Heart right ventricle (tissue), 16 donors: ENCODE data around the gene YKT6. TPM values are rescaled to one million over a fixed set of nuclear protein-coding genes. Genes with fewer than 3 reads are reported as not detected.

Experiments
- ATAC-seq, 8 donors: fragments of 200-7000 bp; cut with Tn5 transposase; one replicate each; pipeline ENCODE4 v1.9.1; 2020; ENCODE audit warnings: mild to moderate bottlenecking in 8 of 8, moderate library complexity in 8 of 8, moderate number of reproducible peaks in 1 of 8
- DNase-seq, 2 donors: peaks; one replicate each; pipeline ENCODE4 v3.0.0-alpha.2; 2020
- H3K27ac ChIP-seq, 10 donors: fragments of 200-600 bp; sonication (generic) in 2 of 10; one replicate each; pipeline versions ENCODE4 v1.5.0 to v1.8.0; 2020 to 2022; ENCODE audit warnings: mild to moderate bottlenecking in 3 of 10
- H3K27me3 ChIP-seq, 7 donors: fragments of 200-600 bp; one replicate each; pipeline ENCODE4 v1.8.0; 2021 to 2022; ENCODE audit warnings: mild to moderate bottlenecking in 2 of 7
- H3K36me3 ChIP-seq, 9 donors: fragments of 200-600 bp; sonication (generic) in 1 of 9; one replicate each; pipeline versions ENCODE4 v1.5.0 to v1.8.0; 2020 to 2022; ENCODE audit warnings: mild to moderate bottlenecking in 2 of 9
- H3K4me1 ChIP-seq, 9 donors: fragments of 200-600 bp; sonication (generic) in 1 of 9; one replicate each; pipeline versions ENCODE4 v1.5.0 to v1.8.0; 2020 to 2022; ENCODE audit warnings: mild to moderate bottlenecking in 4 of 9
- H3K4me3 ChIP-seq, 10 donors: fragments of 200-600 bp; sonication (generic) in 2 of 10; one replicate each; pipeline versions ENCODE4 v1.5.0 to v1.8.0; 2020 to 2022; ENCODE audit warnings: mild to moderate bottlenecking in 7 of 10, moderate library complexity in 2 of 10
- H3K9me3 ChIP-seq, 11 donors: fragments of 200-600 bp in 10 of 11; sonication (generic) in 2 of 11; one replicate each; pipeline versions ENCODE4 v1.5.0 to v1.8.0; 2013 to 2022; ENCODE audit warnings: mild to moderate bottlenecking in 2 of 11, control low read depth in 1 of 11, moderate library complexity in 1 of 11
- CTCF ChIP-seq, 9 donors: fragments of 200-600 bp; sonication (generic) in 2 of 9; IDR thresholded peaks; one replicate each; pipeline versions ENCODE4 v1.5.0 to v1.8.0; 2021 to 2022; ENCODE audit warnings: antibody characterized with exemption in 9 of 9, mild to moderate bottlenecking in 5 of 9, moderate library complexity in 1 of 9
- WGBS, 2 donors: extraction: QIAGEN DNeasy Blood & Tissue Kit; methylation state at CpG; one replicate each; pipeline ENCODE4 v1.1.7; 2013; ENCODE audit warnings: inconsistent platforms in 1 of 2; 5-methylcytosine and 5-hydroxymethylcytosine counted together
- intact Hi-C, 10 donors: fragments of 100-400 bp; cut with DNase I; formaldehyde crosslinking; loops; one replicate each; pipeline versions ENCODE4 v1.11.1 to v1.14.2; 2022
- polyA plus RNA-seq, 2 donors: library from polyadenylated mRNA; stranded (reverse); fragments of 200-250 nt; gene quantifications; one replicate each; pipeline ENCODE4 v1.2.3, GENCODE V29; 2013
- total RNA-seq, 10 donors: library from RNA; stranded (reverse); fragmentation: NEBNext Ultra II Directional in 3 of 10; extraction: Animal tissue kit (Norgen Biotek cat#: 25700) in 3 of 10; gene quantifications; one replicate each; pipeline versions ENCODE4 v1.2.1 to v1.2.4, GENCODE V29; 2021 to 2023
- donor health status: Arrhythmogenic right ventricular cardiomyopathy.
- donor health status: ischemic (EF 13 %, LVEDD 7.1; RV severe dilation, severe dysfunction).
- donor health status: healthy with polysubstance abuse.
- donor health status: DM: no; HTN: yes; CAD: no.
- donor health status: DM: no; HTN: no; CAD: no.
- donor health status: ischemic (EF 25% LVEDD 6.9; RV normal size, moderate dysfunction).
- donor health status: ischemic (EF 25% LVEDD 5.7; RV mildly dilated, moderate dysfunction).
- donor health status: healthy.
- donor health status: DM: yes; HTN: yes; CAD: no.
- donor health status: Ischemic cardiomyopathy.
- donor health status: ischemic (EF 35%, LVEDD 5.7; RV mildly dilated, moderate dysfunction).
- donor health status: nonischemic (EF 11% LVEDD 7.7; RV severe dilation, severe dysfunction).
- donor health status: DM: yes; HTN: yes; CAD: no.
- donor health status: PGD.
- donor health status: ischemic (EF 29% LVEDD 5.4; RV normal size, mild dysfunction).
- donor health status: nonischemic (EF 23%, LVEDD 6.1; RV moderate dilation, normal function).

The YKT6 gene
- total and polyA plus RNA-seq, 12 donors: 27.7 to 79.6 (median 47.7) TPM

GRCh38 chr7:44235582-44236332 is 35.0 kb downstream of the YKT6 start:
- intact Hi-C loops: loop anchor here in 3 of 10 donors (5.0 to 10.0 kb wide), 2 partner anchors 327 to 329 kb away; no protein-coding TSS in a partner anchor
- H3K27ac ChIP-seq: no peak overlapping the region
- 74 to 77% methylated on average over 22 of the region's 22 CpGs for WGBS, 2 donors
- peaks cover 0 to 1% (median 0%) of the 10 kb centered on the region in 9 donors for H3K4me1 ChIP-seq
- no peaks in the 10 kb centered on the region for H3K9me3 ChIP-seq
- no peak overlapping the region for H3K4me3 ChIP-seq
- no peak for TF ChIP-seq CTCF (IDR thresholded peaks at IDR 0.05)
- peaks cover 0 to 12% (median 0%) of the 10 kb centered on the region in 9 donors for H3K36me3 ChIP-seq
- DNase-seq (no peak), ATAC-seq (no peak)
- H3K27me3 ChIP-seq: no peaks in the 10 kb centered on the region

- H3K27me3 ChIP-seq: no peaks in the 10 kb centered on the region
- 52 to 58% methylated on average over 4 of the region's 4 CpGs for WGBS, 2 donors
- intact Hi-C loops: loop anchor here in 3 of 10 donors (5.0 to 10.0 kb wide), 2 partner anchors 326 to 328 kb away; no protein-coding TSS in a partner anchor
Observed at GRCh38 chr7:44236333-44236728, 35.6 kb downstream of the YKT6 start.

GRCh38 chr7:44237696-44238095 is 36.9 kb downstream of the YKT6 start:
- TF ChIP-seq CTCF (IDR thresholded peaks at IDR 0.05): no peak
- Histone ChIP-seq H3K36me3 (peaks cover 0 to 8% (median 0%) of the 10 kb centered on the region in 9 donors), H3K27me3 (no peaks in the 10 kb centered on the region), H3K4me1 (peaks cover 0 to 8% (median 5%) of the 10 kb centered on the region in 9 donors), H3K9me3 (no peaks in the 10 kb centered on the region), H3K4me3 (no peak overlapping the region), H3K27ac (no peak overlapping the region)
- ATAC-seq (no peak), DNase-seq (no peak)
- WGBS, 2 donors: 91 to 95% methylated on average over 10 of the region's 10 CpGs
- intact Hi-C loops: loop anchor here in 3 of 10 donors (5.0 to 10.0 kb wide), 2 partner anchors 325 to 327 kb away; no protein-coding TSS in a partner anchor

More at GRCh38 chr7:44236333-44236728, 35.6 kb downstream of the YKT6 start:
- peaks cover 0 to 7% (median 3%) of the 10 kb centered on the region in 9 donors for H3K4me1 ChIP-seq
- TF ChIP-seq CTCF (IDR thresholded peaks at IDR 0.05): no peak
- no peak overlapping the region for H3K27ac ChIP-seq
- no peak for DNase-seq
- no peak overlapping the region for H3K4me3 ChIP-seq
- no peaks in the 10 kb centered on the region for H3K9me3 ChIP-seq
- H3K36me3 ChIP-seq: peaks cover 0 to 12% (median 0%) of the 10 kb centered on the region in 9 donors
- ATAC-seq: no peak

- TF ChIP-seq CTCF (IDR thresholded peaks at IDR 0.05): no peak
- WGBS, 2 donors: 77 to 80% methylated on average over 17 of the region's 17 CpGs
- intact Hi-C loops: loop anchor here in 3 of 10 donors (5.0 to 10.0 kb wide), 2 partner anchors 324 to 327 kb away; no protein-coding TSS in a partner anchor
- peaks cover 0 to 8% (median 5%) of the 10 kb centered on the region in 9 donors for H3K4me1 ChIP-seq
- peaks cover 0 to 8% (median 0%) of the 10 kb centered on the region in 9 donors for H3K36me3 ChIP-seq
- H3K27me3 ChIP-seq: no peaks in the 10 kb centered on the region
- ATAC-seq (no peak), DNase-seq (no peak)
- H3K4me3 ChIP-seq: no peak overlapping the region
- no peak overlapping the region for H3K27ac ChIP-seq
- no peaks in the 10 kb centered on the region for H3K9me3 ChIP-seq
Observed at GRCh38 chr7:44238116-44238695, 37.4 kb downstream of the YKT6 start.
